ENCODE results near the gene ITPK1.

Gene ITPK1

DNA sequence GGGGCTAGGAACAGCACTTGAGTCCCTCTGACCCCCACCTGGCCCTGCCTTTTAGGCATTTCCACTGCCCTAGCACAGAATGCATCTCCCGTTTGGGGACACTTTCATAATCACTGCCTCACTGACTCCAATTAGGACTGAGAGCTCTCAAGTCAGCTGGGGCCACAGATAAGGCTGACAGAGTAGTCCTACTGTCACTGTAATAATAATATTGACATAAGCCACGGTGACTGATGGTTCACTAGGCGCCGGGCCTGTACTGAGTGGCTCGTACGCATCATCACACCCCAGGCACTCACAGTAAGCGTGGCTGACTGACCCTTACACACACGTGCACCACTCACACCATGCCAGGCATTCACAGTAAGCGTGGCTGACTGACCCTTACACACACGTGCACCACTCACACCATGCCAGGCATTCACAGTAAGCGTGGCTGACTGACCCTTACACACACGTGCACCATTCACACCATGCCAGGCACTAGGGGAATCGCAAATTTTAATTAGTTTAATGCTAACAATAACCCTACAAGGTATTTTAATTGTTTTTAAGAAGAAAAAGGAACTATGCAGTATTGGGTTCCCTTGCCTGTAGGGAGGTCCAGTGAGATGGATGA, 105.1 kb downstream of the ITPK1 start:
- DNase-seq (ENCODE audit: low read depth in 2 of 2), result no peak

DNA sequence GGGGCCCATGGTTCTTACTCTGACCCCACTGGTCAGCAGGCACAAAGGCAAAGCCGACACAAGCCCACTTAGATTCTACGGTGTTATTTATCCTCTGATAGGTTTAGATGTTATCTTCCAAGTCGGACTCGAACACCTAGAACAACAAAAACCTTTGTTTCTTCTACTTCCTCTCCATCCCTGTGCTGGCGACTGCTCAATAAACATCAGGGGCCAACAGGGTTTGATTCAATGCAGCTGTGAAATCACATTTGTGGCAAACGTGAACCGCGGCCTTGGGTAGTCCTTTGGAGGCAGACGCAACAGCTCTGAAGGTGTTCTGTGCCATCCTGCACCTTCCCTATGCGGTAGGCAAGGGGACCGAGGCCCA, 105.6 kb downstream of the ITPK1 start:
- DNase-seq (ENCODE audit: low read depth in 2 of 2), result no peak

DNA sequence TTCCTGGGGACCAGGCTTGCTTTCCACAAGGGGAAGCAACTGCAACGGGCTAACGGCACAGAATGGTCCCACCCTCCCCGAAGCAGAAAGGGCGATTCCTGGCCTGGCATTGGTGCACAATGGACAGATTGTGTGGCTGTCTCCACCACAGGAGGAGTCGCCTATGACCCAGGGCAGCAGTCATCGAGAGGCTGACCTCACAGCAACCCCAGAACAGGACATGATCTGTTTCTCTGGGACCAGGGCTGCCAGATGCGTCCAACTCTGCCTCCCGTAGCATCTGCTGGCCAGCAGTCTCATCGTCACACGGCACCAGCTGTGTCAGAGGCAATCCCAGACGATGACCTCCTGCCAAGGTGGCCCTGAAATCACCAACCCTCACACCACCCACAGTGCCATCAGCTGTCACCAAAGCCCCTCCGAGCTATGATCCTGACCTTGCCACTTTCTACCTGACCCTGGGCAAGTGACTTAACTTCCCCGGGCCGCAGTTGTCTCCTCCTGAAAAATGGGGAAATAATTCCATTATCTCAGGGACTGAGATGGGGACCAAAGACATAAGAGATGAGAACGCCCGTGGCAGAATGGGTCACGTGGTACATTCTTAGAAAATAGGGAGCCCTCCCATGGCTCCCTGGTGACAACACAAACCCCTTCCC, 106.1 kb downstream of the ITPK1 start:
- DNase-seq (ENCODE audit: low read depth in 2 of 2), result no peak

DNA sequence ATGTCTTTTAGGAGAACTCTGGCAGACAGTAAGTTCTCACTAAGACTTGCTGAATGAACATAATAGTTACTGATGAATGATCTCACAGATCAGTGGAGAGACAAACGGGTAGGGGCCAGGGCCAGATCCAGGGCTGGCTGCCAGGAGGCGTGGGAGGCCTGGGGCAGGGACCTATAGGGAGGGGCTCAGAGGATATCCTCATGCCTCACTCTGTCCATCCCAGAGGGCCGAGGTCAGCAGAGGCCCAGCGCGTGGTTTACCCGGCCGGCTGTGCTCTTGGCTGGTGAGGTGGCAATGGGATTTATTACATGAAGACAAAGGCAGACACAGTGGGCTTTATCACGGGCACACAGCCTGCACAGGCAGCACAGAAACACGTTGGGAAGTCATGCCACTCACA, 107.3 kb downstream of the ITPK1 start:
- DNase-seq (ENCODE audit: low read depth in 2 of 2), result no peak

DNA sequence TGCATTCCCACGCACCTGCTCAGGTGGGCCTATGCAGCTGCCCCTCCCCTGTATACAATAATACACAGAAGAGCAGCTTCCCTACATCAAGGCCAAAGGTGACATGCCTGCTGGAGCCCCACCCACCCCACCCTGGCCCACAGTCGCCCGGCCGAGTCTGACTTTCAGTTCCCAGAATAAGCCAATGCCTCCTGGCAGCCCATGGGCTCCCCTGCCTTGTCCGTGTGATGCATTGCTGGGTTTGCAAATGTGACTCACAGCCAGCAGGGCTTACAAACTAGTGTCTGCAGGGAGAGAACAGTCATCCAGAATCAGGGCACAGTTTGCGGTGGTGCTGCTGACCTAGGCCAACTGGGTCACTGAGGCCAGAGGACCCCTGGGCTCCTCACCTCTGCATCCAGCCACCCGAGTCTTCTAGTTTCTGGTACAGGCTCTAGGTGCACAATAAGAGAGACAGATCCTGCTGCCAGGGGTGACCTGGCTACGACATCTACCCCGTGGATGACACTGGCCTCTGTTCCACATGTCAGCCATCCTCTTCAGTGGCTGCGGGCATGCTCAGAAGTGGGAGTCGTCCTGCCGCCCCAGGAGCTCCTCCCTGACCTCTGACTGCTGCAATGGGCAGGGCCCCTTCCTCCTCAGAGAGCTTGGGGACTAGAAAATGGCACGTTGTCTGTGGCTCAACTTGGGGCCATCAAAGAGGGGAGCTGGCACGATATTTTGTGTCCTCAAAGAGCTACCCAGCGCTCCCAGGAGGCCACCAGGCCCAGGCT, 108.3 kb downstream of the ITPK1 start:
- DNase-seq (ENCODE audit: low read depth in 2 of 2), result no peak

DNA sequence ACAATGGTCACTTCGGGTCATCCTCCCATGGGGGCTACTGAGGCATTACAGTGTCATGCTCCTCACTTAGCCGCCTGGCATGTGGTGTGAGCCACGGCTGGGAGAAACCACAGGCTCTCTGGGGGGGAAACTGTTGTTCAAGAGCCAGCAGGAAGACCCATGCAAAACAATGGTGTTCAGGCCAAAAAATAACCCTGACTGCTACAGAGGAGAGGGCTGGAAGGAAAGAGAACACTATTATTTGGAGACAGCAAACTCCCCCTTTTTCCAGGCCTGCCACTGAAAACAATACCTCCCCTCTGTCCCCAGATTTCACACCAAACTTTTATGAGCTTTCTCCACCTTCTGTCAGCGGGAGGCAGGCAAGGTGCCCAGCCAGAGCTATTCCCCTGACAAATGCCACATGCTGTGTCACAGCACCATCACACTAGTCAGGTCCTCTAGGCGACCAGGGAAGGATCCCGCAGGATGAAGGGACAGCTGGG, 109.1 kb downstream of the ITPK1 start:
- DNase-seq (ENCODE audit: low read depth in 2 of 2), result no peak

DNA sequence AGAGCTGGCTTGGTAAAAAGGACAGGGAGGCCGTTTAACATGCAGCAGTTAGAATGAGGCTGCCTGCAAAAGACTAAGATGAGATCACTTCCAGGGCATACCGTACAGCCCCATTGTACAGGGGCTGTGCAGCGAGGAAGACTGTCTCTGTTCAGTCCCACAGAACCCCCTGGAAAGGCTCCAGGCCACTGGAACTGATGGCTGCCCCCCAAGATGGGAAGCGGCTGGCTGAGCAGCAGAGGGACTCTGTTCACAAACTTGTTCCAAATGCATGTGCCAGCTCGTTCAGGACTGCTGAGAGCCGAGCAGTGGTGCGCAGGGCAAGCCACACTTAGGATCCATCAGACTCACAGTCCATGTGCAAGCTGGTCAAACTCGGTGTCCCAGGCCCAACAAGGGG, 109.9 kb downstream of the ITPK1 start:
- no peak for DNase-seq (ENCODE audit: low read depth in 2 of 2)

DNA sequence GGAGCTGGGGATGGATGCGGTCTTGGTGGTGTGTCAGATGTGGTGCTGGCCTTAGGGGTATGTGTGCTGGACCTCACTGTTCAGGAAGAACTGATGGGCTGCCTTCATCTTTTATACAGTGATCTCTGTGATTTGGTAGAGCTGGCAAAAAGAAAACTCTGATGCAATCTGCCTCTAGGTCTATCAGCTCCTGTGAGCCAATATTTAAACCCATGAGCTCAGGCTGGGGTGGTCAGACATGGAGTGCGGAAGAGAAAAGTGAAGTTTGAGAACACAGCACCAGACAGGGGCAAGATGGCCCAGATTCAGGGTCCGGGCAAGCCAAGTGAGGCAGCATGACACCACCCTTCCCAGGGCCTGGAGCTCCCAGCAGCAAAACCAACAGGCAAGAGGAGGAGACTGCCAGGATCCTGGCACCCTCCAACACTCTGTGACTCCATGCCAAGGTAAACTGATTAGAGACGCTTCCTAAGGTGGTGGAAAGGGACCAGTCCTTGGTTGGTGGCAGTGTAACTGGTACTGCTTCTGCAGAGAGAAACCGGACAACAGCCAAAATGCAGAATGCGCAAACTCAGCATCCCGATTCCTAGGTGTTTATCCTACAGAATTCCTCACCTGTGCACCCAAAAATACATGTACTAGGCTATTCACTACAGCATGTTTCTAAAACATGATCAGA, 110.5 kb downstream of the ITPK1 start:
- DNase-seq (ENCODE audit: low read depth in 2 of 2), result no peak

DNA sequence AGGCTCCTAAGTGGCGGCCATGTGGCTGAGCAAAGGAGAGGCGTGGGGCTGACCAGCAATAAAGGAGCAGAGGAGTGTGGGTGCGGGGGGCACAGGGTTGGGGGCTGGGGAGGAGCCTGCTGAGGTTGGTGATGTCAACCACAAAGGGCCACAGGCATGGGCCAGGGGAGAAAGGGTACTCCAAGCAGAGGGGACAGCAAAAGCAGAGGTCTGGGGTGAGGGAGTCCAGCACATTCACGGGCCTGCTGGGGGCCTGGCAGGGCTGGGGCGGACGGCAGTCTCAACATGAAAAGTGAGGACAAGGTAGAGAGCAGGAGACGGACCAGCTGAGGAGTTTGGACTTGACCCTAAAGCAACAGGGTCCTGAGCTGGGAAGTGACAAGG, 111.0 kb downstream of the ITPK1 start:
- DNase-seq (ENCODE audit: low read depth in 2 of 2), result no peak

DNA sequence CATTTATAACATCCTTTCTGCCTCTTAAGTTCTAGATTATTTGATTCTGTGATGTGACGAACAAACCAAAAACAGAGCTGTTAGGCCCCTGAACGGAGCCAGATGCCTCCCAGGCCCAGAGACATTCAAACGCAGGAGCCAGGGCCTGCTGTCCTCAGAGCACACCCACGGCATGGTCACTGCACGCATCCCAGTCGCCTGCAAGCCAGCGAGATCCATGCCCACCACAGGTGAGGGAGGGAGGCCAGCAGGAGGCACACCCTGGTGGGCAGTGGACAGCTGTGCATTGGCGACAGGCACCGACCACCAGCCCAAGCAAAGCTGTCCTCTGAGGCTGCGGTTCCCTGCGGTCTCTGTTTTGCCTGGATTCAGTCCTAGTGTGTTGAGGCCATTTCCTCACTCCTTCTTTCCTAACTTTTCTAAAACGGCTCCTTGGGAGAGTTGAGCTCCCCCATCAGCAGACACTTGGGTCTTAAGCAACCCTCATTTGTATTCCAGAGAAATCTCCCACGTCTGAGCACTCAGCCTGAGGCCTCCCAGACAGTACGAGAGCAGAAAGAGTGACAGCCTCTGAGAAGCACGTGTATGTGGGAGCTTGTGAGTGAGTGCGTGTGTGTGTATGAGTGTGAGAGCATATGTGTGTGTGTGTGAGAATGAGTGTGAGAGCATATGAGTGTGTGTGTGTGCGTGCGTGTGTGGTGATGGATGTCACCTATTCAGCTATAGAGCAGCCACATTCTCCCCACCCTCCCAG, 111.6 kb downstream of the ITPK1 start:
- no peak for DNase-seq (ENCODE audit: low read depth in 2 of 2)

DNA sequence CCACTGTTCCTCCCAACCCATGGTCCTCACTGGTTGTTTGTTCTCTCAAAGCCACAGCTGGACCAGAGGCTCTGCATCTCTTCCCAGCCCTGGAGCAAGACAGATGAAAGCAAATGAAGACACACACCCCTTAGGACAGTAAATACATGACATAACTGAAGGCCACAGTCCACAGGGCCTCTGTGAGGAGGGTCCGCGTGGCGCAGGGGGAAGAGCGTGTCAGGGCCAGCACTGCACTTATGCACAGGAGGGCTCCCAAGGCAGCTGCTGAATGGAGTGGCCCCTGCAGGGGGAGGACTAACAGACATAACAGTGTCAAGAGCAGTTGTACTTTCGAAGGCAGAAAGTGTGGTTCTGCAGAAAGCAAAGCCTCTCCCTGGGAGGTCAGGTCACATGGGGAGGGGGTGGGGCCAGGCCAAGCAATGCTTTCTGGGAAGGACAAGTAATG, 112.8 kb downstream of the ITPK1 start:
- DNase-seq (ENCODE audit: low read depth in 2 of 2), result no peak

DNA sequence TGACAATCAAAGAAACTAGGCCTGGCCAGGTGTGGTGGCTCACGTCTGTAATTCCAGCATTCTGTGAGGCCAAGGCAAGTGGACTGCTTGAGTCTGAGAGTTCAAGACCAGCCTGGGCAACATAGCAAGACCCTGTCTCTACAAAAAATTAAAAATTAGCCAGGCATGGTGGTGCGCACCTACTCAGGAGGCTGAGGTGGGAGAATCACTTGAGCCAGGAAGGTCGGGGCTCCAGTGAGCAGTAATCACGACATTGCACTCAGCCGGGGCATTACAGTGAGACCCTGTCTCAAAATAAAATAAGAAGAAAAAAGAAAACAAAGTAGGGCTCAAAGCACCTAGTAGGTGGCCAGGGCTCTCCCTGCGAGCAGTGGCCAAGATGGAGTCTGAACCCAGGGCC, 113.7 kb downstream of the ITPK1 start:
- DNase-seq (ENCODE audit: low read depth in 2 of 2), result no peak

DNA sequence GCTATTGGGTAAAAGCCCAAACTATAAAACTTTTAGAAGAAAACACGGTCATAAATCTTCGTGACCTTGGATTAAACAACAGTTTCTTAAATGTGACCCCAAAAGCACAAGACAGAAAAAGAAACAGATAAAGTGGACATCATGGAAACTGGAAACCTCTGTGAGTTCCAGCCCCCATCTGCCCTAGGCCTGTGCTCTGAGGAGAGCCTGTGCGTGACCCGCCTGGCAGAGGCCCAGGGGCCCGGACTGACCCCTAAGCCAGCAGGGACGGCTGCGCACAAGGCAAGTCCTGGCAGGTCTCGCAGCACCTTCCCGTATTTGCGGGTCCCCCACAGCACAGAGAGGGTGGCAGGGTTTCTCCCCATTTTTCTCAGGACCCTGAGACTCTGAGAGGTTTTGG, 116.8 kb downstream of the ITPK1 start:
- DNase-seq (ENCODE audit: low read depth in 2 of 2), result no peak

DNA sequence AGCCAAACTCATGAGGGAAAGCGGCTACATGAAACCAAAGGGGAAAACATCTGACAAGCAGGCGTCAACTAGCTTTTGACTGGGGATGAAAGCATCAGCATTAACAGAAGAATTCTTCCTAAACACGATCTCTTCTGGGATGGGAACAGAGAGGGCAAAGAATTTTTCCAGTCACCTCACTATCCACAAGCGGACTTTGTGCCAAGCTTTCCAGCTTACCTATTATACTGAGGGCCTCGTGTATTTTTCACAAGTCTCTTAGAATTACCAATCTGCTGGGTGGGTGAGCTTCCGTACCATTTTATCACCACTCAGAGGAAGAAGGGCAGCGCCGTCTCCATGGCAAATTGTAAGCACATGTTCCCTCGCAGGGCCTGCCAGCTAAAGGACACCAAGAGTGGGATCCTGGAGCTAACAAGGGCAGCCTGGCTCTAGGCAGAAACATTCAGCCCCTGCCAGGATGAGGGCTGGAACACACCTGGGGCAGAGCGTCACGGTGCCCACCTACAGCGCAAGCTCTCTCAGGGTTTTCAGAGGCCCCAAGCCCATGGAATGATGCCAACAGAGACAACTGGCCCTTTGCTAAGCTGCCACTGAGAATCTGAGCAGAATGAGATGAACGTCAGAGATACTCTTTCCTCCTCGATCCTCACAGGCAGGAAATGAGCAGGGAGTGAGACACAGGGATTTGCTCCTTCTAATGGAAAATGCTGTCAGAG, 118.2 kb downstream of the ITPK1 start:
- DNase-seq (ENCODE audit: low read depth in 2 of 2), result no peak

DNA sequence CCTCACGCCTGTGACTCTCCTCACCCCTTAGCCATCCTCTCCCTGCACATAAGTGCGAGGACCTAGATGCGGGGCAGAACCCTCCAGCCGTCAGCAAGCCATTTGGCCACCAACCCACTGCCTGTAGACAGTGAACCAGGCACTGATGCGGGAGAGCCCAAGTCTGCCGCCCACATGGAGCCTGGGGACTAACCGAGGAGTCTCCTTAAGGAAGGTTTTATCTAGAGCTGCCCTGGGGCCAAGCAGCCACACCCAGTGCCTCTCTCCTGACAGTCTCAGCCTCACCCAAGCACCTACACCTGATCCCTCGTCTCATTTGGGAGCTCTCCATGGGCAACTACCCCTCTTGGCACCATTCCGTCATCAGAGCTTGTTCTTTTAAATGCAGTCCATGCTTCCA, 120.1 kb downstream of the ITPK1 start:
- DNase-seq (ENCODE audit: low read depth in 2 of 2), result no peak

DNA sequence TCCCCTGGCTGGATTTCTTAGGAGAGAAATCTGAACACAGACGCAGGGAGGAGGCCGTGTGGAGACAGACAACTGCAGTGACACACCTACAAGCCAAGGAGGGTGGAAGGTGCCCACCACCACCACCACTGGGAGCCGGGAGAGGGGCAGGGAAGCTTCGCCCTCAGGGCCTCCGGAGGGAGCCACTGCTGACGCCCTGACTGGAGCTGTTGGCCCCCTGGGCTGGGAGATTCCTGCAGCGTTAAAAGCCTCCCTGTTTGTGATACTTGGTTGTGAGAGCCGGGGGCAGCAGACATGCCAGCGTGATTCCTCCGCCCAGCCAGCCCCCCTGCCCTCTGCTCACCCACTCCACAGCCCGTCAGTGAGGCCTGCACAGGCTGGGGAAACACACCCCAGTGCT, 120.8 kb downstream of the ITPK1 start:
- no peak for DNase-seq (ENCODE audit: low read depth in 2 of 2)

DNA sequence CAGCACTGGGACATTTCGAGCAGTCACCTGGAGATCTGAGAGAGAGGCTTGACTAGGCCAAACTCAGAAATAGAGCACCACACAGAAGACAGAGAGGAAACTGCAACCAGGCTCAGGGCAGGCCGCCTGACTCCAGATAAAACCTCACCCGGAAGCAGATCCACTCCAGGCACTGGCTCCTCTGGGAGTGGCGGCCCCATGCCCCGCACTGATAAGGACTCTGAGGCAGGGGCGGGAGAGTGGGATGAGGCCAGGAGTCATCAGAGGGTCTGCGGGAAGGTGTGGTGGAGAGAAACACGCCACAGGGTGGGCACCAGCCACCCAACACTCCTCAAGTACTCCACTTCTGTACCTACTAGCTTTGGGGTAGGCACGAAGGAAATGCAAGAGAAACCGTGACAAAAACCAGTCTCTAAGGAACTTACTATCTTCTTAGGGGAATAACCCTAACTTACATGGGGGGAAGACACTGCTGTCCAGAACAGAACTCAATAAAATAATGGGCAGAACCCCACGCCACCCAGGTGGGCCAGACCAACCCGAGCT, 121.5 kb downstream of the ITPK1 start:
- no peak for DNase-seq (ENCODE audit: low read depth in 2 of 2)

DNA sequence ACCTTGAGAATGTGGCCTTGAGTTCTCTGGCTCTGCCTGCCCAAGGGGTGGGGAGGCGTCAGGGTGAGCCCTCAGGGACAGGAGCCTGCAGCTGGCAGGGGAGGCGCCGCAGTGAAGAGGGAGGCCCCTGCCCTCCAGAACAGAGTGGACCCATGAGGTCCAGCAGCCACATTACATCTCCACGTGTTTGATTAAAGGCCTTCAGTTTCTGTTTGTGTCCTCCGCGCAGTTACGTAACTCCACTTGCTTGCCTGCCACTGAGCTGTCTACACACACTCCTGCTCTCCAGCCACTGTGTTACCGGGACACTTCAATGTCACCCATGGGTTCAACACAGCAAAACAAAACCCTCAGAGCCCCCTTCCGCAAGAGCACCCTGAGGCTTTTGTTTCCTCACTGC, 122.4 kb downstream of the ITPK1 start:
- DNase-seq (ENCODE audit: low read depth in 2 of 2), result no peak

DNA sequence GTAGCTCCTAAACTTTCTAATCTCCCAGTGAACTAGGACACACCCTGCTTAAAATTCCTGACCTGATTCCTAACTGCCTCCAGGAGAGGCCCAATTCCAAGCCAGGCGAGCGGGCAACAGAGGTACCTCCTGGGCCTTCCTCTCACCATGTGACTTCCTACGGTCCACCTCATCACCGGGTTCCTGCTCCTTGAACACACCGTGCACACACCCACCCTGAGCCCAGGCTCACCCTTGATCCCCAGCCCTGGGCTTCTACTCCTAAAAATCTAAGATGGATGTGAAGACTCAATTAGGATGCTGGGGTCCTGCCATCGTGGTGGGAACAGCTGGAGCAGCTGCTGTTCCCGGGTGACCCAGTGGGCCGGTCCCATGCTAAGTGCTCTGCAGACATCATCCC, 124.2 kb downstream of the ITPK1 start:
- no peak for DNase-seq (ENCODE audit: low read depth in 2 of 2)

DNA sequence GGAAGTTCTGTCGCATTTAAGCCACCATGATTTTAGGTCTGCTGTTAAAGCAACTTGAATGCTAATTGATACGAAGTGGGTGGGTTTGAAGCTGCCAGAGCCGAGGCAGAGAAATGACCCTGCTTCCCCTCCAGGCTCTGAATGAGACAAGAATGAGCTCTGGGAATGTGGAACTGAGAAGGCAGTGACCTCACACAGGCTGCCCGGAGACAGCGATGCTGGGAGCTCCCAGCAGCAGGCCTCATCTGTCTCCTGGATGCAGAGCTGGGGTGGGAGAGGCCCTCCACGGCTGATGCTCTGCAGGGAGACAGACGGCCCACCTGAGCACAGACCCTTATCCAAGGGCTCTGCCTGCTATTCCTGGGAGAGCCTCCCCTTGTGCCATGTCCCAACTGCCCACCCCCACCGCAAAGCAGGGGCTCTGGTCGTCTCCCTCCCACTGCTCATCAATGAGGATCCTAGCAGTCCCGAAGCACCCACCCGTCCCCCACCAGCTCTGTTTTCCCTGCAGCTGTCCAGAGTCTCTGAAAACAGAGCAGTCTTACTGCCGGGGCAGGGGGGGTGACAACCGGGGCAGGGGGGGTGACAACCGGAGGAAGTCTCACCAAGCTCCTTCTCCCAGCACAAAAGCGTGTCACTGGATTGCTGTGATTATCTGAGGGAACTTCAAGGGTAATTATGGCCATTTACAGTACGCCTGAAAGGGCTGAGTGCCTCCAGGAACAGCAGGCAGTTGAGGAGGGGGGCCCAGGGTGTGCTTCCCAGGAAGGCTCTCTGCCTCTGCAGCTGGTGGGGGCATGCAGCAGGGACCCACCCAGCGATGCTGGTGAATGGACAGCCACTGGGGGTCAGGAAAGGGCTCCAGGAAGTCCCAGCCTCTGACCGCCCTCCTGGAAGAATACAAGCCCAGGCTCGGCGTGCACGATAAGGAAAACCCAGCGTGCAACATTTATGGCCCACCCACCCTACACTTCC, 125.0 kb downstream of the ITPK1 start:
- no peak for DNase-seq (ENCODE audit: low read depth in 2 of 2)

All from stimulated activated CD4-positive, alpha-beta T cell treated with anti-CD3 and anti-CD28 coated beads, Interleukin-15, amount 100 ng/mL, for 48 hours (primary cell).